ENCODE measurements around the gene ZBTB49.

DNA sequence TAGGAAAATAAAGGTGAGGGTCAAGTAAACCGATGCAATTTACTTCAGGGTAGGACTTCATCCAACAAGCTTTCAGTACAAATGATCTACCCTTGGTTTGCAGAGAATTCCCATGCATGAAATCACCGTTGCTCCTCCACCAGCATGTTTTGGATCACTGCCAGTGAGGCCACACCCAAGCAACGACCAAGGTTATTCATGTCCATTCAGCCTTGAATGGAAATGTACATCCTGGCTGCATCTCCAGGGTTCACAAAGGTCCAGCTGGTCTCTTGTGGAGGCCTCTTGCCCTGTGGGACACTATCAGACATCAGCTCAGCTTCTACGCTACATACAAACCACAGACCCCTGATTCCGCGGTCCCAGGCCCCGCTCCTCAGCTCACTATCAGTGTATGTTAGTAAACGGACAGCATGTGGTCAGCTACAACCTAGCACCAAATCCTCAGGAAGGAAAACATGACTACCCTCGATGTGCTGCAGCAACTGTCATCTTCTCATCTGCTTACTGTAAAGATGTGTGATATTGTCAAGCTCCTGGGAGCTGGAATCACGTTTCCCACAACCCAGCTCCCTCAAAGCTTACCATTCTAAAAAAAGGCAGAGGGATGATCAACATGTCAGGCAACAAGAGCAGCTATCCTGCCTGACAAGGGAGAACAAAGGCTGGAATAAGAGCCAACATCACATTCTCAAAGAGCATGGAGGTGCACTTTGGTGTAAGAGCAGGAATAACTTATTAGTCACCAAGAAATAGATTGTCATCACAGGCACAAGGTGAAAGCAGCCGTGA is 5.0 kb upstream of the ZBTB49 start:
- TF ChIP-seq MAFK (IDR thresholded peaks at IDR 0.05; ENCODE audit: low read depth, low read length) (no peak), CEBPB (IDR thresholded peaks at IDR 0.05; ENCODE audit: low read depth, low read length) (no peak), POLR2A (IDR thresholded peaks at IDR 0.05; ENCODE audit: low read depth, low read length) (no peak), CHD1 (IDR thresholded peaks at IDR 0.05; ENCODE audit: low read depth, low read length) (no peak), NFE2L2 (IDR thresholded peaks at IDR 0.05; ENCODE audit: low read depth, low read length) (no peak), RAD21 (IDR thresholded peaks at IDR 0.05; ENCODE audit: low read length) (no peak), RFX5 (IDR thresholded peaks at IDR 0.05; ENCODE audit: low read depth, low read length) (no peak), RCOR1 (IDR thresholded peaks at IDR 0.05; ENCODE audit: insufficient replicate concordance, low read length) (no peak), SMC3 (IDR thresholded peaks at IDR 0.05; ENCODE audit: low read depth, low read length) (no peak), MAZ (IDR thresholded peaks at IDR 0.05; ENCODE audit: borderline replicate concordance, low read depth, low read length) (no peak), MXI1 (IDR thresholded peaks at IDR 0.05; ENCODE audit: borderline replicate concordance, low read depth, low read length) (no peak)
- TF ChIP-seq, protein P1, sequence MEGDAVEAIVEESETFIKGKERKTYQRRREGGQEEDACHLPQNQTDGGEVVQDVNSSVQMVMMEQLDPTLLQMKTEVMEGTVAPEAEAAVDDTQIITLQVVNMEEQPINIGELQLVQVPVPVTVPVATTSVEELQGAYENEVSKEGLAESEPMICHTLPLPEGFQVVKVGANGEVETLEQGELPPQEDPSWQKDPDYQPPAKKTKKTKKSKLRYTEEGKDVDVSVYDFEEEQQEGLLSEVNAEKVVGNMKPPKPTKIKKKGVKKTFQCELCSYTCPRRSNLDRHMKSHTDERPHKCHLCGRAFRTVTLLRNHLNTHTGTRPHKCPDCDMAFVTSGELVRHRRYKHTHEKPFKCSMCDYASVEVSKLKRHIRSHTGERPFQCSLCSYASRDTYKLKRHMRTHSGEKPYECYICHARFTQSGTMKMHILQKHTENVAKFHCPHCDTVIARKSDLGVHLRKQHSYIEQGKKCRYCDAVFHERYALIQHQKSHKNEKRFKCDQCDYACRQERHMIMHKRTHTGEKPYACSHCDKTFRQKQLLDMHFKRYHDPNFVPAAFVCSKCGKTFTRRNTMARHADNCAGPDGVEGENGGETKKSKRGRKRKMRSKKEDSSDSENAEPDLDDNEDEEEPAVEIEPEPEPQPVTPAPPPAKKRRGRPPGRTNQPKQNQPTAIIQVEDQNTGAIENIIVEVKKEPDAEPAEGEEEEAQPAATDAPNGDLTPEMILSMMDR (conservative IDR thresholded peaks at IDR 0.05; ENCODE audit: low read depth, low read length), result no peak
- TF ChIP-seq, protein P2, sequence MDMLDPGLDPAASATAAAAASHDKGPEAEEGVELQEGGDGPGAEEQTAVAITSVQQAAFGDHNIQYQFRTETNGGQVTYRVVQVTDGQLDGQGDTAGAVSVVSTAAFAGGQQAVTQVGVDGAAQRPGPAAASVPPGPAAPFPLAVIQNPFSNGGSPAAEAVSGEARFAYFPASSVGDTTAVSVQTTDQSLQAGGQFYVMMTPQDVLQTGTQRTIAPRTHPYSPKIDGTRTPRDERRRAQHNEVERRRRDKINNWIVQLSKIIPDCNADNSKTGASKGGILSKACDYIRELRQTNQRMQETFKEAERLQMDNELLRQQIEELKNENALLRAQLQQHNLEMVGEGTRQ (IDR thresholded peaks at IDR 0.05; ENCODE audit: low read depth, low read length), result no peak

Data from IMR-90 (cell line).